Prostate gland (tissue), 2 donors: ENCODE data around the gene GOLGB1.

Experiments
- CTCF ChIP-seq, 4 experiments: fragments of 200-600 bp in 2 of 4; fragments of 450-650 bp in 2 of 4; sonication (generic) in 2 of 4; IDR thresholded peaks; 1 replicate in 3 of 4; 2 replicates in 1 of 4; pipeline ENCODE4 v1.5.1; 2016 to 2019; ENCODE audit warnings: antibody characterized with exemption in 4 of 4, mild to moderate bottlenecking in 2 of 4, moderate library complexity in 2 of 4
- POLR2A ChIP-seq: fragments of 450-650 bp; IDR thresholded peaks from one replicate; pipeline ENCODE4 v1.6.1; 2016; ENCODE audit warnings: antibody characterized with exemption, mild to moderate bottlenecking
- POLR2AphosphoS5 ChIP-seq: sonication (generic); formaldehyde crosslinking; IDR thresholded peaks from one replicate; pipeline ENCODE4 v1.6.1; 2017; ENCODE audit warnings: antibody characterized with exemption

- TF ChIP-seq CTCF (IDR thresholded peaks at IDR 0.05) (no peak), POLR2AphosphoS5 (no peak), POLR2A (no peak)
Observed at GRCh38 chr3:121723485-121723884, 26.1 kb downstream of the GOLGB1 start.
